GM12878 (cell line): ENCODE results near the gene ZSCAN10. TPM values are rescaled to one million over a fixed set of nuclear protein-coding genes. Genes with fewer than 3 reads are reported as not detected.

Experiments used
- ATAC-seq: fragments of 200-7000 bp; cut with Tn5 transposase; 3 replicates; pipeline ENCODE4 v1.9.1; 2020; ENCODE audit warnings: mild to moderate bottlenecking, moderate library complexity
- BruUV-seq: library from RNA; stranded (reverse); fragments of 400-500 nt; replicated peaks from 2 replicates; lab custom pipeline; 2021; lab: Mats Ljungman, UMichigan
- CTCF ChIA-PET: fragments of 300-600 bp; sonication (Branson Sonifier 250); formaldehyde crosslinking; extraction: SDS; loops from one replicate; lab custom pipeline; 2021; ENCODE audit warnings: inconsistent platforms; lab: Yijun Ruan, JAX
- POLR2A ChIA-PET: fragments of 350-600 bp; formaldehyde crosslinking; extraction: SDS; loops from one replicate; lab custom pipeline; 2021; ENCODE audit warnings: inconsistent platforms; lab: Charles Lee
- RAD21 ChIA-PET: fragments of 300-600 bp; sonication (Branson Sonifier 250); formaldehyde crosslinking; loops from one replicate; lab custom pipeline; 2023; ENCODE audit warnings: antibody characterized with exemption; ENCODE audit not compliant: unreplicated experiment; lab: Charles Lee
- SMC1A ChIA-PET: fragments of 300-600 bp; sonication (Branson Sonifier 250); formaldehyde crosslinking; loops from one replicate; lab custom pipeline; 2023; ENCODE audit not compliant: unreplicated experiment, uncharacterized antibody; lab: Charles Lee
- DNase-seq: peaks from one replicate; pipeline ENCODE4 v3.0.0-alpha.2; 2011; ENCODE audit warnings: low read depth, low spot score
- FAIRE-seq: peaks from 3 replicates; lab custom pipeline; 2011; peaks lifted over from hg19 to GRCh38; lab: Jason Lieb, UNC
- H2AFZ ChIP-seq: 2 replicates; pipeline ENCODE4 v1.6.0; 2011; ENCODE audit warnings: low read depth, low read length, control low read depth; ENCODE audit not compliant: control insufficient read depth
- H3K27ac ChIP-seq: 2 replicates; pipeline ENCODE4 v1.5.1; 2011; ENCODE audit warnings: control low read depth; ENCODE audit not compliant: control insufficient read depth, insufficient read depth
- H3K27me3 ChIP-seq, 2 experiments: replicated peaks in 1 of 2; 2 replicates each; pipeline versions ENCODE4 v1.6.0 to v1.6.1; 2011; ENCODE audit warnings: low read length in 1 of 2; ENCODE audit not compliant: control insufficient read depth in 2 of 2, insufficient read depth in 2 of 2
- H3K36me3 ChIP-seq, 2 experiments: 2 replicates each; pipeline ENCODE4 v1.5.1; 2011; ENCODE audit warnings: low read length in 1 of 2; ENCODE audit not compliant: control insufficient read depth in 2 of 2, insufficient read depth in 2 of 2
- H3K4me1 ChIP-seq: 2 replicates; pipeline ENCODE4 v1.6.1; 2011; ENCODE audit warnings: mild to moderate bottlenecking, low read length, moderate library complexity, mixed read lengths; ENCODE audit not compliant: control insufficient read depth, insufficient read depth
- H3K4me2 ChIP-seq: 2 replicates; pipeline ENCODE4 v1.6.0; 2011; ENCODE audit warnings: control low read depth; ENCODE audit not compliant: control insufficient read depth, insufficient read depth
- H3K4me3 ChIP-seq: fragments of 200-600 bp; sonication (generic); 2 replicates; pipeline ENCODE4 v1.5.1; 2016
- H3K79me2 ChIP-seq: 2 replicates; pipeline ENCODE4 v1.6.0; 2011; ENCODE audit warnings: low read length; ENCODE audit not compliant: control insufficient read depth, insufficient read depth
- H3K9ac ChIP-seq: 2 replicates; pipeline ENCODE4 v1.8.0; 2011; ENCODE audit warnings: low read length, control low read depth, mixed read lengths; ENCODE audit not compliant: control insufficient read depth, insufficient read depth
- H3K9me3 ChIP-seq: replicated peaks from 3 replicates; pipeline ENCODE4 v1.5.1; 2011; ENCODE audit warnings: mild to moderate bottlenecking, low read length; ENCODE audit not compliant: control insufficient read depth, insufficient read depth
- H4K20me1 ChIP-seq: 2 replicates; pipeline ENCODE4 v1.6.0; 2011; ENCODE audit not compliant: control insufficient read depth, insufficient read depth
- BCLAF1 ChIP-seq: fragments of 450-650 bp; IDR thresholded peaks from 2 replicates; pipeline ENCODE4 v1.6.1; 2017; ENCODE audit warnings: antibody characterized with exemption, mild to moderate bottlenecking, moderate library complexity
- CREM ChIP-seq: IDR thresholded peaks from 2 replicates; pipeline ENCODE4 v1.6.1; 2014; ENCODE audit warnings: antibody characterized with exemption, low read depth
- EP300 ChIP-seq, 2 experiments: fragments of 150-350 bp in 1 of 2; IDR thresholded peaks; 2 replicates each; pipeline ENCODE4 v1.6.1; 2011 to 2012; ENCODE audit warnings: low read depth in 2 of 2, low read length in 2 of 2, borderline replicate concordance in 1 of 2, improper control_type of control experiment in 1 of 2, inconsistent platforms in 1 of 2; ENCODE audit not compliant: control insufficient read depth in 1 of 2
- EZH2 ChIP-seq: IDR thresholded peaks from 2 replicates; pipeline ENCODE4 v1.6.1; 2012; ENCODE audit warnings: low read depth, mild to moderate bottlenecking, control low read depth, inconsistent platforms, low read length, borderline replicate concordance; ENCODE audit not compliant: control insufficient read depth
- HDGF ChIP-seq: fragments of 450-650 bp; IDR thresholded peaks from 2 replicates; pipeline ENCODE4 v1.6.1; 2016; ENCODE audit warnings: antibody characterized with exemption
- IKZF1 ChIP-seq: fragments of 450-650 bp; conservative IDR thresholded peaks from 2 replicates; pipeline ENCODE4 v1.6.1; 2017; ENCODE audit warnings: antibody characterized with exemption, mild to moderate bottlenecking
- NFIC ChIP-seq: IDR thresholded peaks from 2 replicates; pipeline ENCODE4 v1.6.1; 2012; ENCODE audit warnings: low read depth, mild to moderate bottlenecking, inconsistent platforms, low read length, moderate library complexity
- RAD21 ChIP-seq: IDR thresholded peaks from 2 replicates; pipeline ENCODE4 v1.6.1; 2011; ENCODE audit warnings: mild to moderate bottlenecking, low read depth, low read length, moderate library complexity; ENCODE audit not compliant: insufficient read depth
- SMC3 ChIP-seq: IDR thresholded peaks from 2 replicates; pipeline ENCODE4 v1.6.1; 2011; ENCODE audit warnings: low read length, improper control_type of control experiment, borderline replicate concordance
- SRF ChIP-seq, 2 experiments: IDR thresholded peaks; 2 replicates each; pipeline ENCODE4 v1.6.1; 2011; ENCODE audit warnings: low read depth in 2 of 2, low read length in 2 of 2, mild to moderate bottlenecking in 1 of 2, moderate library complexity in 1 of 2
- WGBS: methylation state at CpG from one replicate; pipeline ENCODE4 v1.1.6; 2016; ENCODE audit warnings: low lambda C conversion rate; ENCODE audit not compliant: insufficient replicate concordance, insufficient coverage; ENCODE audit errors: missing lambda C conversion rate; 5-methylcytosine and 5-hydroxymethylcytosine counted together
- in situ Hi-C: fragments of 300-500 bp; cut with MboI; formaldehyde crosslinking; loops from 9 replicates; pipeline ENCODE4 v1.14.3; 2018; ENCODE audit warnings: mixed read lengths
- intact Hi-C: fragments of 100-400 bp; cut with micrococcal nuclease; formaldehyde crosslinking; loops from one replicate; pipeline ENCODE4 v1.14.2; 2022; ENCODE audit not compliant: unreplicated experiment
- polyA plus RNA-seq, 11 experiments: library from polyadenylated mRNA; depleted of rRNA in 4 of 11; unstranded in 6 of 11; stranded (reverse) in 5 of 11; fragments of >200 nt; fragmentation: Nextera tagmentation in 4 of 11; fragmentation: Illumina TruSeq in 1 of 11; extraction: Ambion mirVana in 4 of 11; extraction: Trizol in 1 of 11; gene quantifications; 1 replicate in 1 of 11; 2 replicates in 10 of 11; pipeline versions ENCODE4 v1.2.1 to v1.2.3, GENCODE V29; 2011 to 2016; ENCODE audit warnings: inconsistent platforms in 2 of 11, missing spikeins in 2 of 11, low read depth in 1 of 11
- total RNA-seq, 4 experiments: library from RNA; depleted of rRNA in 3 of 4; stranded (reverse); fragments of >200 nt in 3 of 4; fragmentation: Illumina TruSeq in 1 of 4; extraction: Trizol in 1 of 4; gene quantifications; 2 replicates each; pipeline versions ENCODE4 v1.2.1 to v1.2.3, GENCODE V29; 2013 to 2021

ZSCAN10 gene
- total and polyA plus RNA-seq, 10 of the 15 experiments (the other 5 are each of a cell fraction or from before 2014, with no cell fraction given): 0.06 to 0.33 TPM; not detected in 8

- TF ChIP-seq BCLAF1 (no peak), HDGF (no peak)
These were observed 44.1 kb upstream of the ZSCAN10 start (continued) for GRCh38 chr16:3143189-3143588.

- Histone ChIP-seq H3K4me3 (no peak overlapping the region), H3K36me3 (no peaks in the 10 kb centered on the region; a peak in 2 of 4 replicates)
- TF ChIP-seq EP300 (IDR thresholded peaks at IDR 0.05; ENCODE audit: borderline replicate concordance in 1 of 2, control insufficient read depth in 1 of 2, low read depth in 2 of 2, low read length in 2 of 2) (no peak), RAD21 (no peak), SRF (IDR thresholded peaks at IDR 0.05; ENCODE audit: low read depth in 2 of 2, low read length in 2 of 2) (no peak), CREM (no peak), SMC3 (no peak), NFIC (no peak), IKZF1 (no peak), EZH2 (no peak)
- TF ChIP-seq, all 136 proteins: peak for 0
- Histone ChIP-seq H3K79me2 (no peaks in the 10 kb centered on the region), H3K4me1 (no peaks in the 10 kb centered on the region), H2AFZ (no peak overlapping the region), H3K27ac (no peak overlapping the region), H3K9ac (no peak overlapping the region), H3K4me2 (no peak overlapping the region), H3K27me3 (no peaks in the 10 kb centered on the region), H3K9me3 (no peaks in the 10 kb centered on the region), H4K20me1 (no peaks in the 10 kb centered on the region)
- SMC1A ChIA-PET: no interaction called here
- no peak for FAIRE-seq
- WGBS: 82% methylated on average over 13 of the region's 13 CpGs
- intact Hi-C loops (no loop called here), in situ Hi-C loops (no loop called here)
- RAD21 ChIA-PET: no interaction called here
- BruUV-seq: no TSS peak
- POLR2A ChIA-PET: no interaction called here
- CTCF ChIA-PET: interaction anchor here (1.5 kb wide), 1 partner anchor 13 kb away, joined by 3 read pairs; no protein-coding TSS in a partner anchor
- ATAC-seq: no peak
- DNase-seq: no peak
These were observed 43.7 kb upstream of the ZSCAN10 start for GRCh38 chr16:3142770-3143169.
